Natural killer cell (primary cell): ENCODE data around the gene CACNA1B. TPM values are rescaled to one million over a fixed set of nuclear protein-coding genes. Genes with fewer than 3 reads are reported as not detected.

Experiments
- ATAC-seq, 3 donors: fragments of 150-1000 bp in 2 of 3; fragments of 200-7000 bp in 1 of 3; cut with Tn5 transposase; 1 replicate in 1 of 3; 2 replicates in 2 of 3; pipeline ENCODE4 v1.10.0; 2021; ENCODE audit warnings: mild to moderate bottlenecking in 2 of 3, moderate library complexity in 2 of 3
- DNase-seq, 2 donors: peaks; one replicate each; pipeline versions ENCODE4 v3.0.0 to v3.0.0-alpha.2; 2013 to 2021; ENCODE audit warnings: mixed read lengths in 1 of 2
- H3K27ac ChIP-seq: one replicate; pipeline ENCODE4 v1.5.1; 2013; ENCODE audit warnings: mild to moderate bottlenecking, low read length
- H3K27me3 ChIP-seq: one replicate; pipeline ENCODE4 v1.6.1; 2013; ENCODE audit warnings: low read length; ENCODE audit not compliant: control insufficient read depth, insufficient read depth
- H3K36me3 ChIP-seq: one replicate; pipeline ENCODE4 v1.6.1; 2013; ENCODE audit warnings: low read length; ENCODE audit not compliant: control insufficient read depth, insufficient read depth
- H3K4me1 ChIP-seq: one replicate; pipeline ENCODE4 v1.6.1; 2013; ENCODE audit warnings: low read length; ENCODE audit not compliant: control insufficient read depth, insufficient read depth
- H3K4me3 ChIP-seq: one replicate; pipeline ENCODE4 v1.5.1; 2013; ENCODE audit warnings: low read length
- H3K9me3 ChIP-seq: one replicate; pipeline ENCODE4 v1.6.1; 2013; ENCODE audit warnings: low read length; ENCODE audit not compliant: control insufficient read depth, insufficient read depth
- H3K27ac Mint-ChIP-seq, 2 donors: one replicate each; pipeline ENCODE4 v1.8.0; 2022; ENCODE audit warnings: mild to moderate bottlenecking in 2 of 2, mixed read lengths in 2 of 2, moderate library complexity in 1 of 2
- H3K27me3 Mint-ChIP-seq, 2 donors: one replicate each; pipeline ENCODE4 v1.8.0; 2022; ENCODE audit warnings: low read depth in 2 of 2, mixed read lengths in 2 of 2
- H3K36me3 Mint-ChIP-seq: one replicate; pipeline ENCODE4 v1.8.0; 2022; ENCODE audit warnings: mixed read lengths
- H3K4me1 Mint-ChIP-seq, 2 donors: one replicate each; pipeline ENCODE4 v1.8.0; 2022; ENCODE audit warnings: mixed read lengths in 2 of 2
- H3K4me3 Mint-ChIP-seq: one replicate; pipeline ENCODE4 v1.8.0; 2022; ENCODE audit warnings: mild to moderate bottlenecking, moderate library complexity, mixed read lengths
- H3K9me3 Mint-ChIP-seq, 2 donors: one replicate each; pipeline ENCODE4 v1.8.0; 2022; ENCODE audit warnings: mixed read lengths in 2 of 2
- WGBS: methylation state at CpG from one replicate; pipeline ENCODE4 v1.1.7; 2013; ENCODE audit warnings: missing lambda C conversion rate; ENCODE audit not compliant: insufficient coverage; 5-methylcytosine and 5-hydroxymethylcytosine counted together
- intact Hi-C: fragments of 100-400 bp; cut with micrococcal nuclease; formaldehyde crosslinking; loops from one replicate; pipeline ENCODE4 v1.14.2; 2022
- total RNA-seq, 4 donors: library from RNA; stranded (reverse); fragments of 120-200 nt in 1 of 4; gene quantifications; one replicate each; pipeline versions ENCODE4 v1.2.3 to v1.2.4, GENCODE V29; 2013 to 2022
- TF ChIP-seq, protein P1 (sequence below): fragments of 200-600 bp; IDR thresholded peaks from one replicate; pipeline ENCODE4 v1.8.0; 2022; ENCODE audit warnings: antibody characterized with exemption

The CACNA1B gene
- total RNA-seq, 3 donors from 2014 or later (not counting 1 experiment from before 2014, with no cell fraction given) = 0.07 TPM; not detected in 2

DNA sequence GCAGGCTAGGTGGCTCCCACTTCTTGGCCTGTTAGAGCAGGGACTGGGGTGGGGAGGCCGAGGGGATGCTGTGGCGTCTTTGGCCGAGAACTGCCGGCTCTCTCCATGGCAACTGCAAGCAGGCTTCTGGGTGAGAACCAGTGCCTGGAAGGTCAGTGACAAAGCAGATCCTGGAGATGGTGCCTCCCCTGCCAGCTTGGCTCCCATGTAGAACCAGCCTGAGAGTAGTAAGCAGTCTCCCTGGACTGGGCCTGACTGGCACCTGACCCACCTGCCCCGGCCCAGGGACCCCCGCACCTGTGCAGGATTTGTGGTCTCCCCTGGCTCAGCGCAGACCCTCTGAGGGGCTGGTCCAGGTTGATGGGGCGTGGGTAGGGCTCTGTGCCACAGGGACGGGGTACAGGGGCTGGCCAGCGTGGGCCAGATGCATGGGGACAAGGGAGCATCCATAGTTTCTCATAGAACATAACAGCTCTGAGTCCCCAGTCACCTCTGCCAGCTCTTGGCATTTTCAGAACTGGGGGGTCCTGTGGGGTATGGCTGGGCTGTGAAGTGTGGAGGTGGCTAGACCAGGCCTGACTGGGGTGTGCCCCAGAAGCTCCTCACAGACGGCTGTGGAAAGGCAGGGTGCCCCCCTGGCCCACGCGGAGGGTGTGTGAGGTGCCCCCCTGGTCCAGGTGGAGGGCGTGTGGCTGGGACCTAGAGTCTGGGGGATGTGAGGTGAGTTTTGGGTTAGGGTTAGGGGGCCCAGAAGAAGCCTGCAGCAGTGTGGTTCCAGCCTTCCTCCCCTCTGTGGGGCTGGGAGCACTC, 22.2 kb downstream of the CACNA1B start:
- Histone ChIP-seq H3K4me1 (no peaks in the 10 kb centered on the region), H3K27ac (no peak overlapping the region), H3K4me3 (no peak overlapping the region), H3K36me3 (no peaks in the 10 kb centered on the region), H3K27me3 (no peaks in the 10 kb centered on the region), H3K9me3 (no peaks in the 10 kb centered on the region)
- H3K27me3 Mint-ChIP-seq = peaks cover 8 to 10% of the 10 kb centered on the region in 2 donors
- no peak overlapping the region for H3K4me3 Mint-ChIP-seq
- intact Hi-C loops = no loop called here
- DNase-seq = no peak
- no peaks in the 10 kb centered on the region for H3K9me3 Mint-ChIP-seq
- H3K27ac Mint-ChIP-seq = no peak overlapping the region
- TF ChIP-seq, protein P1, sequence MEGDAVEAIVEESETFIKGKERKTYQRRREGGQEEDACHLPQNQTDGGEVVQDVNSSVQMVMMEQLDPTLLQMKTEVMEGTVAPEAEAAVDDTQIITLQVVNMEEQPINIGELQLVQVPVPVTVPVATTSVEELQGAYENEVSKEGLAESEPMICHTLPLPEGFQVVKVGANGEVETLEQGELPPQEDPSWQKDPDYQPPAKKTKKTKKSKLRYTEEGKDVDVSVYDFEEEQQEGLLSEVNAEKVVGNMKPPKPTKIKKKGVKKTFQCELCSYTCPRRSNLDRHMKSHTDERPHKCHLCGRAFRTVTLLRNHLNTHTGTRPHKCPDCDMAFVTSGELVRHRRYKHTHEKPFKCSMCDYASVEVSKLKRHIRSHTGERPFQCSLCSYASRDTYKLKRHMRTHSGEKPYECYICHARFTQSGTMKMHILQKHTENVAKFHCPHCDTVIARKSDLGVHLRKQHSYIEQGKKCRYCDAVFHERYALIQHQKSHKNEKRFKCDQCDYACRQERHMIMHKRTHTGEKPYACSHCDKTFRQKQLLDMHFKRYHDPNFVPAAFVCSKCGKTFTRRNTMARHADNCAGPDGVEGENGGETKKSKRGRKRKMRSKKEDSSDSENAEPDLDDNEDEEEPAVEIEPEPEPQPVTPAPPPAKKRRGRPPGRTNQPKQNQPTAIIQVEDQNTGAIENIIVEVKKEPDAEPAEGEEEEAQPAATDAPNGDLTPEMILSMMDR = no peak
- WGBS = 85% methylated on average over 14 of the region's 14 CpGs
- H3K4me1 Mint-ChIP-seq = no peaks in the 10 kb centered on the region
- H3K36me3 Mint-ChIP-seq = no peaks in the 10 kb centered on the region
- peak in 1 of 3 donors; percentile 28 for ATAC-seq

DNA sequence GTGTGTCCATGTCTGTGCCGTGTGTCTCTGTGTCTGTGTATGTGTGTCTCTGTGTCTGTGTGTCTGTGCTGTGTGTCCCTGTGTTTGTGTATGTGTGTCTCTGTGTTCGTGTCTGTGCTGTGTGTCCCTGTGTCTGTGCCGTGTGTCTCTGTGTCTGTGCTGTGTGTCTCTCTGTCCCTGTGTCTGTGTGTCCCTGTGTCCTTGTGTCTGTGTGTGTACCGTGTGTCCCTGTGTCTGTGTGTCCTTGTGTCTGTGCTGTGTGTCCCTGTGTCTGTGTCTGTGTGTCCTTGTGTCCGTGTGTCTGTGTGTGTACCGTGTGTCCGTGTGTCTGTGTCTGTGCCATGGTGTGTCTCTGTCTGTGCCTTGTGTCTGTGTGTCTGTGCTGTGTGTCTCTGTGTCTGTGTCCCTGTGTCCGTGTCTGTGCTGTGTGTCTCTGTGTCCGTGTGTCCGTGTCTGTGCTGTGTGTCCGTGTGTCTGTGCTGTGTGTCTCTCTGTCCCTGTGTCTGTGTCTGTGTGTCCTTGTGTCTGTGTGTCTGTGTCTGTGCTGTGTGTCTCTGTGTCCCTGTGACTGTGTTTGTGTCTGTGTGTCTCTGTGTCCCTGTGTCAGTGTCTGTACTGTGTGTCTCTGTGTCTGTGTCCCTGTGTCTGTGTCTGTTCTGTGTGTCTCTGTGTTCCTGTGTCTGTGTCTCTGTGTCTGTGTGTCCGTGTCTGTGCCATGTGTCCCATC, 23.2 kb downstream of the CACNA1B start:
- peaks cover 8 to 10% of the 10 kb centered on the region in 2 donors for H3K27me3 Mint-ChIP-seq
- H3K9me3 Mint-ChIP-seq = no peaks in the 10 kb centered on the region
- TF ChIP-seq, protein P1 = no peak
- H3K4me3 ChIP-seq = no peak overlapping the region
- no peaks in the 10 kb centered on the region for H3K27me3 ChIP-seq
- no peaks in the 10 kb centered on the region for H3K36me3 ChIP-seq
- DNase-seq (no peak), ATAC-seq (no peak)
- no peaks in the 10 kb centered on the region for H3K36me3 Mint-ChIP-seq
- no peaks in the 10 kb centered on the region for H3K4me1 Mint-ChIP-seq
- no peaks in the 10 kb centered on the region for H3K9me3 ChIP-seq
- 85% methylated on average over 12 of the region's 12 CpGs for WGBS
- H3K4me3 Mint-ChIP-seq = no peak overlapping the region
- H3K27ac ChIP-seq = no peak overlapping the region
- no peaks in the 10 kb centered on the region for H3K4me1 ChIP-seq
- H3K27ac Mint-ChIP-seq = no peak overlapping the region
- intact Hi-C loops = no loop called here

DNA sequence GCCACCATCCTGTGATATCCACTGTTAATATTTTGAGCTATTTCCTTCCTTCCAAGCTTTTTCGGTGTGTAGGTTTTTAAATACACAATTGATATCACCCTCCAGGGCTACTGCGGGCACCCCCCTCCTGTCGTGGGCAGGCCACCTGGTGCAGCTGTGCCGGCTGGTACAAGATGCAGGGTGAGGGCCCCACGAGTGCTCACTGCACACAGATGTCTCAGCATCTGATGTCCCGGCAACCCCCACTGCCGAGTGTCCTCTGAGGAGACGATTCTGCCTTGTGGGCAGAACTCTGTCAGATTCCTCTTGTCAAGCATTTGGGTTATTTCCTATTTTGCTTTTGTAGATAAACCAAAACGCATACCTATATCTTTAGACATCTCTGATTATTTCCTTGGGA, 25.1 kb downstream of the CACNA1B start:
- H3K27me3 ChIP-seq = no peaks in the 10 kb centered on the region
- intact Hi-C loops = no loop called here
- Mint-ChIP-seq H3K9me3 (no peaks in the 10 kb centered on the region), H3K4me3 (no peak overlapping the region), H3K4me1 (no peaks in the 10 kb centered on the region), H3K27me3 (peaks cover 8% of the 10 kb centered on the region in 2 donors), H3K36me3 (no peaks in the 10 kb centered on the region), H3K27ac (no peak overlapping the region)
- no peak overlapping the region for H3K27ac ChIP-seq
- no peaks in the 10 kb centered on the region for H3K9me3 ChIP-seq
- WGBS = 73% methylated on average over 9 of the region's 9 CpGs
- no peak overlapping the region for H3K4me3 ChIP-seq
- no peak for ATAC-seq
- DNase-seq = no peak
- TF ChIP-seq, protein P1 = no peak
- H3K4me1 ChIP-seq = no peaks in the 10 kb centered on the region
- H3K36me3 ChIP-seq = no peaks in the 10 kb centered on the region
